CD4-positive, alpha-beta T cell treated with Interleukin-17A for 1 hour (primary cell): ENCODE data around the gene PDXDC1.
A peak's percentile ranks its signal among the peaks of the same experiment; 100 is the strongest.
"Not testable (repeated sequence)": the region's sequence is repeated elsewhere in the genome, so short reads cannot be mapped to it uniquely, and the experiment has no call there.

Experiments
- DNase-seq: peaks from one replicate; pipeline ENCODE4 v3.0.0-alpha.2; 2020

The PDXDC1 gene

DNA sequence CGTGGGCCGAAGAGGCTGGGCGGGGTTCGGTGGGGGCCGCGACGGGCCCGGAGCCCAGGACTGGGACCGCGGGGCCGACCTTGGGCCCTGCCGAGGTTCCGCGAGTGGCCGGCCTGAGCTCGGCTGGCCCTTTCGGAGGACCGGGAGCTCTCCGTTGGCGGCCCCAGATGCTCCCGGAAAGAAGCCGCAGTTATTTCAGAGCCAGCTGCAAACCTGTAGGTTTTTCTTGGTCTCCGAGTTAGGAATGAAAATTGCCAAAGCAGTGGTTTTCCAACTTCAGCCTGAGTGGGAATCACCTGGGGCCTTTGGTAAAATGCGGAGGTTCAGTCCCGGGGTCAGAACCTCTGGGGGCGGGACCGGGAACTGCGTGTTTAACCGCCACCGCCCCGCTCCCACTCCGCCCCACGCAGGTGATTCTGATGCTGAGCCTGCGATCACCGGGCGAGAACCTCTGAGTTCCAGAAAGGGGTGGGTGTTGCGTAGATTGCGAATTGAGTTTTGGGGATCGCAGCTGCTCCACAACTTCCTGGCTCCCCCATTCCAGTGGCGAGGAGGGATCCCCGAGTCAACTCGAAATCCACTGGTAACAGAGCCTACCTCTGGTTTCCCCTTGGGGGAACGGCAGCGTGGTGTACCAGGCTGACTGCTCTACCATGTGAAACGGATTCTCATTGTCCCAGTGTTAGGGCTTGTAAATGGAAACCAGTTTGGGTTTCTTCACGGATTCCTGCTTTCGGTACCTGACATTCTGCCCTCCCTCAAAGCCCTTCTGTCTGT is 780 bp downstream of the PDXDC1 start:
- peak; percentile 76 for DNase-seq

- not testable (repeated sequence) for DNase-seq
Observed at GRCh38 chr16:14976971-14977736, 2.3 kb downstream of the PDXDC1 start.

DNA sequence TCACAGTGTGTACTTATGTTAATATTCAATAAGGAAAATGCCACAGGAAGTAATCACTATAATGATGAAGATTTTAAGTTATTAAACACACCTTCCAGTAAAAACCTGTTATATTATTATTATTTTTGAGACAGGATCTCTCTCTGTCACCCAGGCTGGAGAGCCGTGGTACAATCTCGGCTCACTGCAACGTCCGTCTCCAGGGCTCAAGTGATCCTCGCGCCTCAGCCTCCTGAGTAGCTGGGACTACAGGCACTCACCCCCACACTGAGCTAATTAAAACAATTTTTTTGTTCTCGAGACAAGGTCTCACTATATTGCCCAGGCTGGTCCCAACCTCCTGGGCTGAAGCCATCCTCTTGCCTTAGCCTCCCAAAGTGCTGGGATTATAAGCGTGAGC is 3.5 kb downstream of the PDXDC1 start:
- DNase-seq = not testable (repeated sequence)

GRCh38 chr16:14978908-14979307 is 4.1 kb downstream of the PDXDC1 start:
- not testable (repeated sequence) for DNase-seq

DNA sequence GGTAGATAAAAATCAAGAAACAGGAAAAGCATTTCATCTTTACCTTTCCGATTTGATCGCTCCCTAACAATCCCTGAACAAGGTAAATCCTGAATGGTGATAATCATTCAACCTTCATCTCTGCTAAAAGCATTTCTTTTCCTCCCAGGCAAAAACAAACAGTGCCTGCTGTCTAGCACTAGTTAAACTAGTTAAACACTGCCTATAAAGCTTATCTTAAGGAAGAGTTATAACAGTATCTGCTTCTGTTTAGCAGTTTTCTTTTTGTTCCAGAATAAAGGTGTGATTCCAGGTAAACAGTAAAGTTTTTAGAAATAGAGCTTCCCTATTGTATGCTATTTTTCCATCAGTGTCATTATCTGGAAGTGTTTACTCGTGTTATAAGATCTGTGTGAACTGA is 6.4 kb downstream of the PDXDC1 start:
- DNase-seq = not testable (repeated sequence)

GRCh38 chr16:14982521-14982920 is 7.7 kb downstream of the PDXDC1 start:
- not testable (repeated sequence) for DNase-seq

DNA sequence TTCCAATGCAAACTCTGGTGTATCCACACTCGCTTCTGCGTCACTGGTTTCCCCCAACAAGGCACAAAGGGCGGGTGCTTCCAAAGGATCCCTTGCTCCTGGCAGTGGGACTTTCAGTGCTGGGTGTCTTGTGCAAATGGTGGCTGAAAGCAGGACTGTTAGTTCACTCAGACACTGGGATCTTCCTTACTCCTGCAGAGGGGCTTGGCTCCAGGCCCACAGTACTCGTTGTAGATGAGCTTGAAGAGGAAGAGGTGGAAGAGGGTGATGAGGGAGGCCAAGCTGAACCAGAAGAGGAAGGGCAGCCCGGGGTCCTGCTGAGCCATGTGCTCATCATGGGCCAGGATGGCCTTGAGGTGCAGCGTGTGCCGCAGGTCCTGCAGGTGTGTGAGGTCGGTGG is 13.3 kb downstream of the PDXDC1 start:
- not testable (repeated sequence) for DNase-seq

DNA sequence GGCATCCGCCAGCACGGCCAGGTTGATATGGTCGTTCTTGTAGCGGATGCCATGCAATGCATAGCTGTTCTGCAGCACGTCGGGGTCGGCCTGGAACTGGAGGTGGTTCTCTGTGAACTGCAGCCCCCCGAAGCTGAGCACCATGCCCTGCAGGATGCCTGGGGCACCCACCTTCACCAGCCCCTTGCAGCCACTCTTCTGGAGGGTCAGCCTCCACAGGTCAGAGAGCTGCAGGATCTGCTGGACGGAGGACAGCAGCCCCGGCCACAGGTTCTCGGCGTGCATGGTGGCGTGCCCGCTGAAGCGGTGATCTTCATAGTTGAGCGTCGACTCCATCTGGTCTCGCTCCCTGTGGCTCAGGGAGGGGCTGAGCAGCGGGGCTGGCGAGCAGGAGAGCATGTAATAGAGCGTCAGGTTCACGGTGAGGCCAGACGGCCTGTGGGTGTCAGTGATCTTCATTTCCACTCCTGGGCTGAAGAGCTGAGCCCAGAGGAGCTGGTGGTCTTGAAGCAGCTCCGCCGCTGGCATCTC is 13.9 kb downstream of the PDXDC1 start:
- not testable (repeated sequence) for DNase-seq

GRCh38 chr16:14989291-14990281 is 14.8 kb downstream of the PDXDC1 start:
- DNase-seq = not testable (repeated sequence)

GRCh38 chr16:14993277-14994151 is 18.7 kb downstream of the PDXDC1 start:
- DNase-seq = not testable (repeated sequence)

- DNase-seq = not testable (repeated sequence)
Observed at GRCh38 chr16:14996702-14997101, 21.9 kb downstream of the PDXDC1 start.

- DNase-seq = not testable (repeated sequence)
Observed at GRCh38 chr16:14998300-14998699, 23.5 kb downstream of the PDXDC1 start.

DNA sequence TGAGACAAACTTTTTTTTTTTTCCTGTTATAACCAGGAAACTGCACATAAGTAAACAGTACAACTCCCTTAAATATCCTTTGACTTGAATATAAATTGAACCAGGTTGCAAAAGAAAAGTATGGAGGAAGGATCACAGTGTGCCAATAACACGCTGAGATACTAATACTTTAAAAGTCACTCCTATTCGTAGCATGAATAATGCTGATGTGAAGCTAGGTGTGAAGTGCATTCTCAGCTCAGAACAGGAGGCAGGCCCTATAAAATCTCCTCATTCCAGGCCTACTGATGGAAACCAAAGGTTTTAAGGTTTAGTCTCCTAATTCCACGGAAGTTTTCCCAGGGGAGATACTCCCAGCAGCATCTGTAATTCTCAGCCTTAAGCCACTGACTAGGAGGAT is 25.0 kb downstream of the PDXDC1 start:
- not testable (repeated sequence) for DNase-seq

GRCh38 chr16:15002448-15002847 is 27.6 kb downstream of the PDXDC1 start:
- DNase-seq = not testable (repeated sequence)

- DNase-seq = not testable (repeated sequence)
Observed at GRCh38 chr16:15005357-15006132, 30.7 kb downstream of the PDXDC1 start.

GRCh38 chr16:15008647-15009046 is 33.8 kb downstream of the PDXDC1 start:
- not testable (repeated sequence) for DNase-seq

- not testable (repeated sequence) for DNase-seq
Observed at GRCh38 chr16:15012941-15013340, 38.1 kb downstream of the PDXDC1 start.

DNA sequence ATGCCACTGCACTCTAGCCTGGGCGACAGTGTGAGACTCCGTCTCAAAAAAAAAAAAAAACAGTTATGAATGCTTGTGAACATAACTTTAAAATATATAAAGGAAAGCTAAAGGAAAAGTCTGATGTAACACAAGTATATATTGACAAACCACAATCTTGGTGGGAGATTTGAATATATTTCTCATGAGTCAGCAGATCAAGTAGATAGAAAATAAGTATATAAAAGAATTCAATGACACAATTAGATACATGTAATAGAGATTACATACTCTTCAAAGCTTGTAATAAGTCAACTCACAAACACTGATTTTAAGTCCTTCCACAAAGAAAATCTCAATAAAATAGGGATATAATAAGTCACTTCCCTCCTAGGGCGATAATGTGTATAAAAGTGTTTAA is 40.8 kb downstream of the PDXDC1 start:
- not testable (repeated sequence) for DNase-seq

- DNase-seq = not testable (repeated sequence)
Observed at GRCh38 chr16:15016354-15016753, 41.5 kb downstream of the PDXDC1 start.

DNA sequence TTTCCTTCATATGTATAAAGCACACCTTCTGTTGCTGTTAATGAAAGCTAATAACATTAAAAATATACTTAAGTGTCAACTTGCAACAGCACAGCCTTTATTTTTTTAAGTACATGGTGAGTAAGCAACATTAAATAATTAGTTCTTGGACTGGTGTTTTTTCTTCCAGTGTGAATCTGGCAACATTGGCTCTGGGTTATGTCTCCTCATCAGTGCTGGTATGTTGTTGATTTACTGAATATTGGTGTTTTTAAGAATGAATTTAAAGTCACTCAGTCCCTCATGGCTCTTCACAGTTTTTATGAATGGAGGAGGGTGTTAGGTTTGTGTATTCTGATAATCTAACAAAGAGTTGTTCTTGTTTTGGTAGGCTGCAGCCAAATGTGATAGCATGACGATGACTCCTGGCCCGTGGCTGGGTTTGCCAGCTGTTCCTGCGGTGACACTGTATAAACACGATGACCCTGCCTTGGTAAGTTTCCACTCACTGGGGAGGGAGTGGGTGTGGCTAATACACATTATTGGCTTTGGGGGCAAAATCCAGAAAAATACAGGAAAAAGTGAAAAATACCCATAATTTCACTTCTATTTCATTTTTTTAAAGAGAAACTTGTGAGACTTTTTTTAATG is 42.2 kb downstream of the PDXDC1 start:
- DNase-seq = not testable (repeated sequence)
